Tibial nerve (tissue), 4 donors: ENCODE data around the gene GRM7. TPM values are rescaled to one million over a fixed set of nuclear protein-coding genes. Genes with fewer than 3 reads are reported as not detected.

Experiments
- DNase-seq, 2 donors: peaks; one replicate each; pipeline ENCODE4 v3.0.0-alpha.2; 2019; ENCODE audit warnings: low spot score in 2 of 2
- H3K27ac ChIP-seq, 4 donors: fragments of 200-600 bp; sonication (generic) in 3 of 4; one replicate each; pipeline ENCODE4 v1.5.1; 2017 to 2019; ENCODE audit warnings: mild to moderate bottlenecking in 1 of 4
- H3K27me3 ChIP-seq, 2 donors: fragments of 200-600 bp; sonication (generic) in 1 of 2; one replicate each; pipeline versions ENCODE4 v1.5.1 to v1.6.0; 2017 to 2019
- H3K36me3 ChIP-seq, 3 donors: fragments of 200-600 bp; sonication (generic); one replicate each; pipeline ENCODE4 v1.5.1; 2018 to 2019
- H3K4me1 ChIP-seq, 4 donors: fragments of 200-600 bp; sonication (generic) in 3 of 4; one replicate each; pipeline ENCODE4 v1.5.1; 2017 to 2019
- H3K4me3 ChIP-seq, 4 donors: fragments of 200-600 bp; sonication (generic) in 3 of 4; one replicate each; pipeline ENCODE4 v1.5.1; 2017 to 2019; ENCODE audit warnings: mild to moderate bottlenecking in 1 of 4, moderate library complexity in 1 of 4
- H3K9me3 ChIP-seq, 4 donors: fragments of 200-600 bp; sonication (generic) in 3 of 4; one replicate each; pipeline ENCODE4 v1.5.1; 2017 to 2019
- CTCF ChIP-seq, 5 experiments: fragments of 200-600 bp in 3 of 5; fragments of 450-650 bp in 2 of 5; sonication (generic) in 3 of 5; IDR thresholded peaks; one replicate each; pipeline ENCODE4 v1.5.1; 2016 to 2019; ENCODE audit warnings: antibody characterized with exemption in 5 of 5, mild to moderate bottlenecking in 3 of 5, moderate library complexity in 2 of 5
- EP300 ChIP-seq, 2 donors: sonication (generic); formaldehyde crosslinking; IDR thresholded peaks; one replicate each; pipeline ENCODE4 v1.6.1; 2017; ENCODE audit warnings: antibody characterized with exemption in 2 of 2, mild to moderate bottlenecking in 1 of 2
- POLR2A ChIP-seq, 2 donors: fragments of 450-650 bp; IDR thresholded peaks; one replicate each; pipeline ENCODE4 v1.6.1; 2017; ENCODE audit warnings: antibody characterized with exemption in 2 of 2, mild to moderate bottlenecking in 2 of 2, moderate library complexity in 2 of 2
- WGBS, 2 donors: methylation state at CpG; one replicate each; pipeline ENCODE4 v1.1.5; 2018; 5-methylcytosine and 5-hydroxymethylcytosine counted together
- total RNA-seq, 4 donors: library from RNA; depleted of rRNA; stranded (reverse); fragments of >200 nt; gene quantifications; one replicate each; pipeline ENCODE4 v1.1.0, GENCODE V29; 2016

GRM7 gene
- total RNA-seq, 4 donors from 2014 or later = 0.22 to 0.84 TPM; not detected in 2

GRCh38 chr3:7659079-7659478 is 798.2 kb downstream of the GRM7 start:
- H3K4me1 ChIP-seq = peaks cover 0 to 11% (median 0%) of the 10 kb centered on the region in 4 donors
- no peaks in the 10 kb centered on the region for H3K27me3 ChIP-seq
- no peaks in the 10 kb centered on the region for H3K36me3 ChIP-seq
- WGBS, 2 donors = 88 to 89% methylated on average over 1 of the region's 1 CpG
- H3K9me3 ChIP-seq = no peaks in the 10 kb centered on the region
- DNase-seq = no peak
- no peak for TF ChIP-seq POLR2A (IDR thresholded peaks at IDR 0.05)
- TF ChIP-seq CTCF (IDR thresholded peaks at IDR 0.05) = no peak
- H3K27ac ChIP-seq = no peak overlapping the region
- H3K4me3 ChIP-seq = no peak overlapping the region

GRCh38 chr3:7663771-7664170 is 802.9 kb downstream of the GRM7 start:
- no peak overlapping the region for H3K27ac ChIP-seq
- WGBS, 2 donors = 86 to 87% methylated on average over 4 of the region's 4 CpGs
- TF ChIP-seq CTCF (IDR thresholded peaks at IDR 0.05) (no peak), POLR2A (IDR thresholded peaks at IDR 0.05) (no peak), EP300 (IDR thresholded peaks at IDR 0.05) (no peak)

GRCh38 chr3:7667774-7668173 is 806.9 kb downstream of the GRM7 start:
- no peak for DNase-seq
- TF ChIP-seq CTCF (IDR thresholded peaks at IDR 0.05) = no peak
- TF ChIP-seq POLR2A (IDR thresholded peaks at IDR 0.05) = no peak
- TF ChIP-seq EP300 (IDR thresholded peaks at IDR 0.05) = no peak
- 84 to 88% methylated on average over 1 of the region's 1 CpG for WGBS, 2 donors
- Histone ChIP-seq H3K27ac (no peak overlapping the region), H3K4me1 (no peaks in the 10 kb centered on the region), H3K4me3 (no peak overlapping the region), H3K27me3 (no peaks in the 10 kb centered on the region), H3K9me3 (no peaks in the 10 kb centered on the region), H3K36me3 (no peaks in the 10 kb centered on the region)

More at GRCh38 chr3:7663771-7664170, 802.9 kb downstream of the GRM7 start:
- DNase-seq = no peak
- Histone ChIP-seq H3K4me3 (no peak overlapping the region), H3K36me3 (no peaks in the 10 kb centered on the region), H3K27me3 (no peaks in the 10 kb centered on the region), H3K4me1 (no peaks in the 10 kb centered on the region), H3K9me3 (no peaks in the 10 kb centered on the region)

GRCh38 chr3:7669641-7670040 is 808.7 kb downstream of the GRM7 start:
- no peaks in the 10 kb centered on the region for H3K4me1 ChIP-seq
- H3K27ac ChIP-seq = no peak overlapping the region
- TF ChIP-seq POLR2A (IDR thresholded peaks at IDR 0.05) (no peak), CTCF (IDR thresholded peaks at IDR 0.05) (no peak), EP300 (IDR thresholded peaks at IDR 0.05) (no peak)
- DNase-seq = no peak
- H3K36me3 ChIP-seq = no peaks in the 10 kb centered on the region
- WGBS, 2 donors = 58 to 67% methylated on average over 3 of the region's 3 CpGs
- H3K27me3 ChIP-seq = no peaks in the 10 kb centered on the region
- H3K9me3 ChIP-seq = no peaks in the 10 kb centered on the region
- no peak overlapping the region for H3K4me3 ChIP-seq

- no peaks in the 10 kb centered on the region for H3K36me3 ChIP-seq
- H3K4me3 ChIP-seq = no peak overlapping the region
- TF ChIP-seq EP300 (IDR thresholded peaks at IDR 0.05) (no peak), POLR2A (IDR thresholded peaks at IDR 0.05) (no peak), CTCF (IDR thresholded peaks at IDR 0.05) (no peak)
- H3K27me3 ChIP-seq = no peaks in the 10 kb centered on the region
- peaks cover 0 to 13% (median 0%) of the 10 kb centered on the region in 4 donors for H3K4me1 ChIP-seq
- H3K27ac ChIP-seq = no peak overlapping the region
- DNase-seq = no peak
- 74 to 82% methylated on average over 3 of the region's 3 CpGs for WGBS, 2 donors
- no peaks in the 10 kb centered on the region for H3K9me3 ChIP-seq
These were observed 817.6 kb downstream of the GRM7 start for GRCh38 chr3:7678521-7678920.
